A204.1 (cell line): ENCODE data around the gene EPHB3.

Source experiments
- FAIRE-seq: peaks from 2 replicates; lab custom pipeline; 2012; peaks lifted over from hg19 to GRCh38; lab: Jason Lieb, UNC

EPHB3 gene

DNA sequence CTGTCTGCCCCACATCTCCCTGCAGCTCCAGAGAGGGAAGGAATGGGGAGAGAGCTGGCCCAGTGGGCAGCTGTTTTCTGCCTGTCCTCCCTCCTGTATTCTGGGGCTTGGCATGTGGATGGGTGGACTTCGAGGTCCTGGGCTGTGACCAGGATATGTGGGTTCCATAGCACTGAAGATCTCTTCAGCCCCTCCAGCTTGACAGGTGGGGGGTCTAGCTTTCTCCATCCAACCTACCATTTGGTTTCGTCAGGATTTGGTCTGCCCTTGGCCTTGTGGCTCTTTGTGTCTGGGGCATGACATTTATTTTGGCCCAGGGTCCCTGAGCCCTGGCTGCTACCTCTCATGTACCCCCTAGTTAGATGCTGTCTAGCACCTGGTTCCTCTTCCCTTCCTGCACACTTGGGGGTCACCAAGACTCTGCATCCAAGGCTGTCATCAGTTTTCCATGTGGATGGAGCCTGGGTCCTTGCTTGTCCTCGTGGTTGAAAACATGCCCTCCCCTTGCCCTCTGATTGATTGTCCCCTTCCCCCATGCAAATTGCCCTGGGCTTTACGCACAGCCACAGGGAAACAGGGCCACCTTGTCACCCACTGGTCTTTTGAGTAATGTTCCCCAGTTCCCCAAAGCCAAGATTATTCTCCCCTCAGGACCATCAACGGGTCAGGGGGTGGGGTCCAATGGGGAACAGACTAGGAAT is 3.2 kb downstream of the EPHB3 start:
- no peak for FAIRE-seq

- FAIRE-seq, result no peak
Observed at GRCh38 chr3:184565421-184566211, 4.0 kb downstream of the EPHB3 start.

DNA sequence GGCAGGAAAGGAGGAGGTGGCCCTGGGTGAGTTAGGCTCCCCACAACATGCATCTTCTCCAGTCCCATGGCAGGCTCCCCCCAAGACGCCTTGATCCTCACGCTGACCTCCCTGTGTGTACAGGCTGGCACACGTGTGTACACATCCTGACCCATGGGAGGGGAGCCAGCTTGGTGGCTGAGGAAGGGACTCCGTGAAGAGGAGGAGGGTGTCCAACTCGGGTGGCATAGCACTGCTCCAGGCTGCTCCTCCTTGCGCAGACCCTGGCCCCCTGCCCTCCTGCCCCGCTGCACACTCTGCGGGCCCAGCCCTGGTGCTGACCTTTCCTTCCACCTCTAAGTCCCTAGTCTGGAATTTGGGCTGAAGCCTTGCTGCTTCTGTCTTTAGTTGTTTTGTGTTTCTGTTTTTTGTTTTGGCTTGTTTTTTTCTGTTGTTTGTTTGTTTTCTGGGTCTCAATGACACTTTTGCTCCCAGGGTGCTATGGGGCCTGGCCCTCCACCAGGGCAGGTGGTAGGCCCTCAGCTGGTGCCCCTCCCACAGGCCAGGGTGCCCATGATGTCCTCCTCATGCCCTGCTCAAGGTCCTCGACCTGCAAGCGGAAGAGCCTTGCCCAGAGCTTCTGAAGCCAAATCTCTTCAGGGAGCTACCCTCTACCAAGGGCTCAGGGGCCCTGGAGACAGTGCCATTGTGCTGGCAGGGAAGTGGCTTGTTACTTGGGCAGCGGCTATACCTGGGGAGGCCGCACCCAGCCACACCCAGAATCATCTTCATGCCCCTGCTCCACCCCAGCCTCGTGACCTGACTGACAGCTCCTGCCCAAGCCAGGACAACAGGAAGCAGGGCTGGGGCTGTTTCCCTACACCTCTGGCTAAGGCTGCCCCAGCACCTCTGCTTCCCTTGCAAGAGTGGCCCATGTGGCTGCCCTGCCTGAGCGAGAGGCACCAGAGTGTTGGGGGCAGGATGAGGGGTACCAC is 5.1 kb downstream of the EPHB3 start:
- FAIRE-seq, result no peak

GRCh38 chr3:184567946-184568559 is 6.5 kb downstream of the EPHB3 start:
- no peak for FAIRE-seq

- FAIRE-seq, result no peak
Observed at GRCh38 chr3:184568560-184568923, 7.0 kb downstream of the EPHB3 start.

DNA sequence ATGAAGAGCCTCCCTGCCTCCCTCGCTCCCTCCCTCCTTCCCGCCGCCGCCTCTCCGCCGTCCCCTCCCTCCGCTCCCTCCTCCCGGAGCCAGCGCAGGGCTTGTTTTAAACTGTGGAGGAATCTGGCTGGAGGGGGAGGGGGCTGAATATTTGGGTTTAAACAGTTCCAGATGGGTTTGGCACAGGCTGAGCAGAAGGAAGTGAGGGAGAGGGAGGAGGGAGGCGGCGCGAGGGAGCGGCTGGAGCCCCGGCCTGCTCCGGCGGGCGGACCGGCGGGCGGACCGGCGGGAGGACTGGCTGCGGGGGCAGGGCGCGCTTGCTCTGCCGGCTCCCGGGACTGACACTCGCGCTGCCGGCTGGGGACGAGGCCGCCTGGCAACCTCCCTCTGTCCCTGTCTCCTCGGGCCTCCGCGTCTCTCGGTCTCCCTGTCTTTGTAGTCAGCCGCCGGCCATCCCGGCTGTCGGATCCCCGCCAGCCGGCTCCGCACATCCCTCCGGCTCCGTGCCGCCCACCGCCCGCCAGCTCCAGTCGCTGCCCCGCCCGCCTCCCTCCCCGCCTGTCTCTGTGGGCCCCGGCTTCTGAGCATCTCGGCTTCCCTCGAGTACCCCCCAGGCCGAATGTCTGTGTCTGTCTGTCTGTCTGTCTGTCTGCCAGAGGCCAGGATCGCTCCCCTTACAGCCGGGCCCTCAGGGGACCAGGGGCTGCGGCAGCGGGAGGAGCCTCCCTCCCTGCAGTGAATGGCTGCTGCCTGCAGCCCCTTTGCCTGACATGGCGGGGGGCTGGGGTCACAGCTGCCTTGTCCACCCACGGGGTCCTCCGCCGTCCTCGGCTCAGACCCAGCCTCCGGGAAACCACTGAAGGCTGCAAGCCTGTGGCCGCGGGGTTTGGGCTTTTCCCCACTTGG is 7.6 kb downstream of the EPHB3 start:
- no peak for FAIRE-seq

DNA sequence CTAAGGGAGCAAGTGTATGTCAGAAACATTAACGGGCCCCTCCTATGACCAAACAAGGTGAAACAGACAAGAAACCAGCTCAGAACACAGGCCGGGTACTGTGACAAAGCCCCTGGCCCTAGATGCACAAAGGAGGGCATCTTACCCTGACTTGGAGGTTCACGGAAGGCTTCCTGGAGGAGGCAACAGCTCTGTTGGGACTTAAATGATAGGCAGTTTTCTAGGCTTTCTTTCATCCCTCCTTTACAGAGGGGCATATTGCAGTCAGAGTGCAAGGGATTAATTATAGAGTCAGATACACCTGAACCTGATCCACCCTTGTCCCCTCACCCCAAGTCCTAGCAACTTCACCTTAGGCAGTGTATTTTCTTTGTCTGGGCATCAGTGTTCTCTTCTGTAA is 8.4 kb downstream of the EPHB3 start:
- no peak for FAIRE-seq

DNA sequence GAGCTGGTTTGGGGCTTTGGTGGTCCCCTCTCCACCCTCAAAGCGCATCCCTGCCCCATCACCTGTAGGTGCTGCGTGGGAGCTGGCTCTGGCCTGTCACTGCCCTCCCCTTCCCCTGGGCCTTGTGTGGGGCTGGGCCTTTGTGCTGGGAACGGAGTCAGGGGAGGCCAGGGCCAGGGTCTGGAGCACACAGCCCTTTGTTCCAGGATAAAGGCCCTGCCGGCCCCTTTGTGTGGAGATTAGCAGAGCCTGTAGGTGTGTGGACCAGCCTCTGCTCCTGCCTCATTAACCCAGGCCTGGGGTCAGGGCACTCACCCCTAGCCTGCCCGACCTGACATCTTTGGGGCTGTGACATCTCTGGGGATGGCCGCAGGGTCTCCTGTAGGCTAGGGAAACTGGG is 8.9 kb downstream of the EPHB3 start:
- FAIRE-seq, result no peak

DNA sequence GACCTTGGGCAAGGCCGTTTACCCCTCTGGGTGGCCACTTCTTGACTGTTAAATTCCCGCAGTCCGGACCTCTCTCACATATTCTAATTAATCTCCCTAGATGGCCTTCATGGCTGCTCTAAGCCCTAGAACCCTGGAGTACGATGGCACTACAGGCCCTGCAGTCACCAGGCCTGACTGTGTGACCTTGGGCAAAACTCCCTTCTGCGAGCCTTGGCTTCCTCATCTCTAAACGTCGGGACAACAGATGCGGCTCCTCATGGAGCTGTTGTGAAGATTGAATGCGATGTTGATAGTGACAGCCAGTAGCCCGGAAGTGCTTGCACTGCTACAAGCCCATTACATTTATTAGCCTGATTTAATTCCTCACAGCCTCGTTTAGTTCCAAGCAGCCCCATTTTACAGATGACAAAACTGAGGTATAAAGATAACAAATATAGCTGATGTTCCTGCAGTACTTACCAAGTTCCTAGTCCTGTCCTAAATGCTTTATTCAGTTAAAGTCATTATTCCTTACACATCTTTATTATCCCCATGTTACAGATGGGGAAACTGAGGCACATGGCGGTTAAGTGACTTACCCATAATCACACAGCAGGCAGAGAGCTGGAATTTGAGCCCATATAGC is 10.3 kb downstream of the EPHB3 start:
- FAIRE-seq, result no peak

DNA sequence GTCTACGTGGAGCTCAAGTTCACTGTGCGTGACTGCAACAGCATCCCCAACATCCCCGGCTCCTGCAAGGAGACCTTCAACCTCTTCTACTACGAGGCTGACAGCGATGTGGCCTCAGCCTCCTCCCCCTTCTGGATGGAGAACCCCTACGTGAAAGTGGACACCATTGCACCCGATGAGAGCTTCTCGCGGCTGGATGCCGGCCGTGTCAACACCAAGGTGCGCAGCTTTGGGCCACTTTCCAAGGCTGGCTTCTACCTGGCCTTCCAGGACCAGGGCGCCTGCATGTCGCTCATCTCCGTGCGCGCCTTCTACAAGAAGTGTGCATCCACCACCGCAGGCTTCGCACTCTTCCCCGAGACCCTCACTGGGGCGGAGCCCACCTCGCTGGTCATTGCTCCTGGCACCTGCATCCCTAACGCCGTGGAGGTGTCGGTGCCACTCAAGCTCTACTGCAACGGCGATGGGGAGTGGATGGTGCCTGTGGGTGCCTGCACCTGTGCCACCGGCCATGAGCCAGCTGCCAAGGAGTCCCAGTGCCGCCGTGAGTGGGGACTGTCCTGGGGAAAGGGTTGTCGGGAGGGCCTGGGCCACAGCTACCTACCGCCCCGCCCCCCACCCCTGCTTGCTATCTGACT is 11.2 kb downstream of the EPHB3 start:
- no peak for FAIRE-seq

DNA sequence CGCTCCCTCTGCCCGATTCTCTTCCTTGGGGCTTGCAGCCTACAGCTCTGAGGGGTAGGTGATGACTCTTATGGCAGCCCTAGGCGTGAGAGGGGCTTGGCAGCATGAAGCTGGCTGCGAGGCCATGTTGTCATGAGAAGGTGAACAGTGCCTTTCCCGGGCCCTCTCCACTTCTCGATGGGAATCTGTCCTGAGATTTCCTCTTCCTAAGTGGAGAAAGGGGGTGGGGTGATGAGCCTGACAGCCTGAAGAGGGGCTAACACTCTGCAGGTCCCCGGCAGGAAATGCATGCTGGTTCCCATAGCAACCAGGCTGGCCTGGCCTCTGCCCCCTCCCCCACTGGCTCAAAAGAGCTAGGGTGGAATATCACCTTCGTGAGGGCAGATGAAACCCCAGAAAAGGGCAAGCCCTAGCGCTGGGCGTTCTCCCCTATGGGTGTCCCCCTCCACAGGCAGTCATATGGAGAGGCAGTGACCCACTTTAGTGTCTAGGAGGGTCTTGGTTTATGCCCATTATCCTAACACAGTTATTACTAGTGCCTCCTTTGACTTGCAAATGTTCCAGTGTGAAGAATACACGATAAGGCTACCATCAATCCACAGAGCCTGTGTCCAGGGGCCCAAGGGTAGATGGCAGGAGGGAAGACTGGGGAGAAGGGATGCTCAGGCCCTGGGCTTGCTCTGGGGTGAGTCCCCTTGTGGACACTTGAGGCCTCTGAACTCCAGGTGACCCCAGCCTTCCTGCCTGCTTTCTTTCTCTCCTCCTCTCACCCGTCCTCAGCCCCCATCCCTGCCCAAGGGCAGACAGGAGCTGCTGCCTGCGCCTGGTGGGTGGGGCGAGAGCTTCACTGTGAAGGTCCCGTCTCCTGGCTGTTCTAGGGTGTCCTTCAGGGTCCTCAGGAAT is 13.2 kb downstream of the EPHB3 start:
- no peak for FAIRE-seq

DNA sequence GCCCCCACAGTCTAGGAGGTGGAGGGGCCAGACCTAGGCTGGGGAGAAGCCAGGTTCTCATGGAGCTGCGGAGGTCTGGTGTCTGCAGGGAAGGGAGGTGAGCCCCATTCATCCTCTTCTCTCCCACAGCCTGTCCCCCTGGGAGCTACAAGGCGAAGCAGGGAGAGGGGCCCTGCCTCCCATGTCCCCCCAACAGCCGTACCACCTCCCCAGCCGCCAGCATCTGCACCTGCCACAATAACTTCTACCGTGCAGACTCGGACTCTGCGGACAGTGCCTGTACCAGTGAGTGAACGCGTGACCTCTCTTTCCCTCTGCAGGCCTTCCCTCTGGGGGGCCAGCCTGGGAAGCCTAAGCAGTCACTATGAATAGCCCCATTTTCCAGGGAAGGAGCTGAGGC is 14.1 kb downstream of the EPHB3 start:
- no peak for FAIRE-seq

GRCh38 chr3:184576457-184577240 is 15.1 kb downstream of the EPHB3 start:
- FAIRE-seq, result no peak

GRCh38 chr3:184577546-184577945 is 16.0 kb downstream of the EPHB3 start:
- no peak for FAIRE-seq

- FAIRE-seq, result no peak
Observed at GRCh38 chr3:184578218-184578617, 16.6 kb downstream of the EPHB3 start.

GRCh38 chr3:184578822-184579221 is 17.2 kb downstream of the EPHB3 start:
- no peak for FAIRE-seq

DNA sequence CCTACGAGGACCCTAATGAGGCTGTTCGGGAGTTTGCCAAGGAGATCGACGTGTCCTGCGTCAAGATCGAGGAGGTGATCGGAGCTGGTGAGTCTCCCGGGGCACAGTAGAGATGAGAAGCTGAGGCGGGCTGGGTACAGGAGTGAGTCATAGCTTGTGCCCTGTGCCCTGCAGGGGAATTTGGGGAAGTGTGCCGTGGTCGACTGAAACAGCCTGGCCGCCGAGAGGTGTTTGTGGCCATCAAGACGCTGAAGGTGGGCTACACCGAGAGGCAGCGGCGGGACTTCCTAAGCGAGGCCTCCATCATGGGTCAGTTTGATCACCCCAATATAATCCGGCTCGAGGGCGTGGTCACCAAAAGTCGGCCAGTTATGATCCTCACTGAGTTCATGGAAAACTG is 17.9 kb downstream of the EPHB3 start:
- FAIRE-seq, result no peak

DNA sequence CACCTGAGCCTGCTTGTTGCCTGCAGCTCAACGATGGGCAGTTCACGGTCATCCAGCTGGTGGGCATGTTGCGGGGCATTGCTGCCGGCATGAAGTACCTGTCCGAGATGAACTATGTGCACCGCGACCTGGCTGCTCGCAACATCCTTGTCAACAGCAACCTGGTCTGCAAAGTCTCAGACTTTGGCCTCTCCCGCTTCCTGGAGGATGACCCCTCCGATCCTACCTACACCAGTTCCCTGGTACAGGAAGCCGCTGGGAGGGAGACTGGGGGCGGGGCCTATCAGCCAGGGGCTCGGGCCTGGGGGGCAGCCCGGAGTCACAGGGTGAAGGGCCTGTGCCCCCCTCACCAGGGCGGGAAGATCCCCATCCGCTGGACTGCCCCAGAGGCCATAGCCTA is 18.8 kb downstream of the EPHB3 start:
- no peak for FAIRE-seq
